PC-9 (cell line): ENCODE data around the gene GJD2. TPM values are rescaled to one million over a fixed set of nuclear protein-coding genes. Genes with fewer than 3 reads are reported as not detected.

Experiments
- BruUV-seq: library from RNA; stranded (reverse); fragments of 400-500 nt; replicated peaks from 2 replicates; lab custom pipeline; 2021; lab: Mats Ljungman, UMichigan
- CTCF ChIA-PET: fragments of 300-600 bp; sonication (Branson Sonifier 250); formaldehyde crosslinking; loops from one replicate; lab custom pipeline; 2022; ENCODE audit warnings: antibody characterized with exemption; lab: Charles Lee
- POLR2A ChIA-PET: fragments of 300-600 bp; sonication (Branson Sonifier 250); formaldehyde crosslinking; loops from one replicate; lab custom pipeline; 2022; ENCODE audit warnings: antibody characterized with exemption; ENCODE audit not compliant: unreplicated experiment; lab: Charles Lee
- DNase-seq, 2 experiments: peaks; one replicate each; pipeline versions ENCODE4 v3.0.0 to v3.0.0-alpha.2; 2015 to 2022; ENCODE audit warnings: mixed read lengths in 1 of 2
- H2AFZ ChIP-seq: fragments of 200-600 bp; sonication (generic); 2 replicates; pipeline ENCODE4 v1.8.1; 2017; ENCODE audit warnings: antibody characterized with exemption
- H3F3A ChIP-seq: fragments of 200-600 bp; sonication (generic); 2 replicates; pipeline ENCODE4 v1.8.1; 2017; ENCODE audit warnings: antibody characterized with exemption, mild to moderate bottlenecking, low read depth; ENCODE audit not compliant: insufficient read depth
- H3K27ac ChIP-seq: fragments of 200-600 bp; sonication (generic); 2 replicates; pipeline ENCODE4 v1.6.1; 2016; ENCODE audit warnings: mixed run types
- H3K27me3 ChIP-seq: fragments of 200-600 bp; sonication (generic); 2 replicates; pipeline ENCODE4 v1.6.1; 2016; ENCODE audit warnings: low read depth, mixed run types; ENCODE audit not compliant: insufficient read depth
- H3K36me3 ChIP-seq: fragments of 200-600 bp; sonication (generic); 2 replicates; pipeline ENCODE4 v1.6.1; 2016; ENCODE audit warnings: low read depth, mixed run types
- H3K4me1 ChIP-seq: fragments of 200-600 bp; sonication (generic); replicated peaks from 2 replicates; pipeline ENCODE4 v1.6.1; 2016; ENCODE audit warnings: mixed run types; ENCODE audit not compliant: insufficient read depth
- H3K4me2 ChIP-seq: fragments of 200-600 bp; sonication (generic); 2 replicates; pipeline ENCODE4 v1.6.1; 2017; ENCODE audit warnings: mixed run types
- H3K4me3 ChIP-seq: fragments of 200-600 bp; sonication (generic); 2 replicates; pipeline ENCODE4 v1.6.1; 2016; ENCODE audit warnings: mixed run types
- H3K79me2 ChIP-seq: fragments of 200-600 bp; sonication (generic); 2 replicates; pipeline ENCODE4 v1.6.1; 2017; ENCODE audit warnings: low read depth, mixed run types
- H3K9me2 ChIP-seq: fragments of 200-600 bp; sonication (generic); 2 replicates; pipeline ENCODE4 v1.8.1; 2017; ENCODE audit warnings: mild to moderate bottlenecking; ENCODE audit not compliant: insufficient read depth
- H3K9me3 ChIP-seq: fragments of 200-600 bp; sonication (generic); 2 replicates; pipeline ENCODE4 v1.8.1; 2016; ENCODE audit warnings: low read depth; ENCODE audit not compliant: insufficient read depth
- H4K20me1 ChIP-seq: fragments of 200-600 bp; sonication (generic); 2 replicates; pipeline ENCODE4 v1.8.1; 2017; ENCODE audit not compliant: insufficient read depth
- CTCF ChIP-seq: fragments of 200-600 bp; sonication (generic); conservative IDR thresholded peaks from 2 replicates; pipeline ENCODE4 v1.6.1; 2017; ENCODE audit warnings: mixed run types, antibody characterized with exemption, mild to moderate bottlenecking, moderate library complexity
- EZH2 ChIP-seq: fragments of 200-600 bp; sonication (generic); IDR thresholded peaks from 2 replicates; pipeline ENCODE4 v1.8.0; 2017; ENCODE audit warnings: antibody characterized with exemption, low read depth
- intact Hi-C: fragments of 100-400 bp; cut with micrococcal nuclease; formaldehyde crosslinking; loops from one replicate; pipeline ENCODE4 v1.10.0; 2022; ENCODE audit not compliant: unreplicated experiment
- total RNA-seq: library from RNA; stranded (reverse); gene quantifications from 2 replicates; pipeline ENCODE4 v1.2.3, GENCODE V29; 2021

GJD2 gene
- total RNA-seq, 1 experiment from 2014 or later = not detected

DNA sequence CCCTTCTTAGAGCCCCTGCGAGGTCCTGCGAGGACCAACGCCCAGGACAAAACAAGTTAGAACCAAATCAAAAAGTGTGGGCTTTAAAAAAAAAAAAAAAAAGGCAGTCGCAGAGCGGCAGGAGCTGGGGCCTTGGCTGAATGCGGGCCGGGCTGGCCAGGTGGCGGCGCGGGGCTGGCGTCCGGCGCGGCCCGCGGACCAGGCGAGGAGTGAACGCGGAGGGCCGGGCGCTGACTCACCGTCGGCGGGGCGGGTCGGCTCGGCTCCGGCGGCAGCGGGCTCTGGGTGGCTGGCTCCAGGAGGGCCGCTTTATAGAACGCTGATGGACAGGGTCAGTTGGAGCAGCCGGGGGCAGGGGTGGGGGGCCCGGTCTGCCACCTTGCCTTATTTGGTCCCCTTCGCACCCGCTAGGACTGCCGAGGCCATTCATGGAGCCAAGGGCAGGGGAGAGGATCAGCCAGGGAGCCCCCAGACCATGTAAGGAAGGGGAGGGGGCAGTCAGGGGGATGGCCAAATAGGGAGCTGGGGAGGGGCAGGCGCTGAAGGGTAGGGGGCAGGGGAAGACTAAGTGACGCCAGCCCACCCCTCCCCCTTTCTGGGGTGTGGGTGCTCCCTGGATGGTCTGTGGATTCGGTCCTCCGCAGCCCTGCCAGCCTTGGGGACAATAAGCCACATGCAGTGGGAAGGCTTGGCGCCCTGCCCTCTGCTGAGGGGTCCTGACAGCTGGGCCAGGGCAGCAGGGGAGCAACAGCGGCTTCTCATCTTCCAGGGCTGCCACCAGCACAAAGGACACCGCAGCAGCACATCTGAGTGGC, 40.7 kb upstream of the GJD2 start, which contains the start of gene ACTC1:
Gene ACTC1, minus strand, starts transcription at position 283 of the 815 bp plus-strand sequence. CDS start 741 bp downstream, outside the sequence.
- no TSS peak for BruUV-seq
- Histone ChIP-seq H3K27me3 (peaks cover 39% of the 10 kb centered on the region), H3F3A (no peaks in the 10 kb centered on the region), H4K20me1 (no peaks in the 10 kb centered on the region), H3K79me2 (no peaks in the 10 kb centered on the region), H2AFZ (no peak within 1 kb of the TSS), H3K27ac (no peak within 1 kb of the TSS), H3K4me3 (no peak within 1 kb of the TSS), H3K9me3 (no peaks in the 10 kb centered on the region), H3K9me2 (no peaks in the 10 kb centered on the region), H3K4me2 (peak within 1 kb of the TSS; percentile 13; the same call in 1 of the 2 replicates), H3K4me1 (no peaks in the 10 kb centered on the region), H3K36me3 (no peaks in the 10 kb centered on the region)
- TF ChIP-seq EZH2 (no peak), CTCF (no peak)
- peak in 1 of 2 experiments; percentile 61 for DNase-seq
- intact Hi-C loops = no loop called here
- ChIA-PET POLR2A (no interaction called here), CTCF (interaction anchor here (0.5 to 0.7 kb wide), 3 partner anchors 25 to 127 kb away, joined by 3 read pairs; no protein-coding TSS in a partner anchor)

DNA sequence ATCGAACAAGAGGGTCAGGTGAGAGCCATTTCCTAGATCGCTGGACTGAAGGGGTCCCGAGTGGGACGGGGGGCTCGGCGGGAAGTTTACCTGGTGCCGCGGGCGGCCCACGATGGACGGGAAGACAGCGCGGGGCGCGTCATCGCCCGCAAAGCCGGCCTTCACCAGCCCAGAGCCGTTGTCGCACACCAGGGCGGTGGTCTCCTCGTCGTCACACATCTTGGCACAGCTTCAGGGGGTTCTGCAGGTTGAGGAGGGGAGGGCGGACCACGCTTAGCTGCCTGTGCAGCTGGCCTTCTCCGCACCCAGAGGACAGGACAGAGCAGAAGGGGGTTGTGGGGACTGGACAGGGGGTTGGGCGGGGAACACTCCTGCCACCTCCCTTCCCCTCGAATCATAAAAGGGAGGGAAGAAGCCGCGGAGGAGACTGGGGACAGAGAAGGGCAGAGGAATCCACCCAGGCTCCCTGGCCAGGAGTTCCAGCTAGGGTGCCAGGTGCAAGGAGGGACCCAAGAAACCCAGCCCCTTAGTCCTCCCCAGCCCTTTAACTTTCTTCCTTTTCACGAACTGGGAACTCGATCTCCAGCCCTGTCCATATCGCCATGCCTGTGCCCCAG, 39.9 kb upstream of the GJD2 start:
- Histone ChIP-seq H4K20me1 (no peaks in the 10 kb centered on the region), H3K27ac (no peak overlapping the region), H3K4me3 (no peak overlapping the region), H3K4me2 (peak overlapping the region; percentile 13; the same call in 1 of the 2 replicates), H3K9me2 (no peaks in the 10 kb centered on the region), H3K4me1 (no peaks in the 10 kb centered on the region), H3F3A (no peaks in the 10 kb centered on the region), H3K36me3 (no peaks in the 10 kb centered on the region), H3K9me3 (no peaks in the 10 kb centered on the region), H3K27me3 (peaks cover 39% of the 10 kb centered on the region), H3K79me2 (no peaks in the 10 kb centered on the region), H2AFZ (no peak overlapping the region)
- no TSS peak for BruUV-seq
- no peak for DNase-seq
- intact Hi-C loops = no loop called here
- CTCF ChIA-PET = no interaction called here
- TF ChIP-seq CTCF (no peak), EZH2 (no peak)
- POLR2A ChIA-PET = no interaction called here

DNA sequence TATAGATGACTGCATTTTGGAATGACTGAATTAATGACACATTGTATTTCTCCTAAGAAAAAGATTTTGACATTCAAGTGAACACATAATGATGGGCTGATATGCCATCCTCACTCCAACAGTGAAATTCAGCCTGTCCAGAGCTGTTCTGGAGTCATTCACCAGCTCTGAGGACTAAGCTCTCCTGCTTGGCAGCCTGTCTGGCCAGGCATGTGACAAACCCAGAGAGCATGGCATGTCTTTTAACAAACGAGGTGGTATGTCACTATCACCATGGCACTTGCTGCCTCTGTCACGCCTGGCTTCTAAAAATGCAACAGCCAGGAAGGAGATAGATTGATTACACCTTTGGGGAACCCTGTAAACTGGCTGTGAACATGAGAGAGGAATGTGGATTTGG, 39.1 kb upstream of the GJD2 start:
- no peaks in the 10 kb centered on the region for H3K9me3 ChIP-seq
- no peak overlapping the region for H3K4me2 ChIP-seq
- BruUV-seq = no TSS peak
- intact Hi-C loops = no loop called here
- H3K9me2 ChIP-seq = no peaks in the 10 kb centered on the region
- H3K36me3 ChIP-seq = no peaks in the 10 kb centered on the region
- POLR2A ChIA-PET = no interaction called here
- no peak for TF ChIP-seq CTCF
- no peak for TF ChIP-seq EZH2
- H2AFZ ChIP-seq = no peak overlapping the region
- no peaks in the 10 kb centered on the region for H3K4me1 ChIP-seq
- H3K79me2 ChIP-seq = no peaks in the 10 kb centered on the region
- H3K4me3 ChIP-seq = no peak overlapping the region
- CTCF ChIA-PET = no interaction called here
- peaks cover 39% of the 10 kb centered on the region for H3K27me3 ChIP-seq
- no peaks in the 10 kb centered on the region for H3F3A ChIP-seq
- no peak for DNase-seq
- no peaks in the 10 kb centered on the region for H4K20me1 ChIP-seq
- no peak overlapping the region for H3K27ac ChIP-seq
